ENCODE data around the gene ERMARD. TPM values are rescaled to one million over a fixed set of nuclear protein-coding genes. Genes with fewer than 3 reads are reported as not detected.

ERMARD gene
- total RNA-seq, 2 donors from 2014 or later: 8.6 to 12.2 TPM

GRCh38 chr6:169720207-169720855, 31.1 kb upstream of the ERMARD start:
- Histone ChIP-seq H3K9me3 (no peaks in the 10 kb centered on the region), H3K27ac (no peak overlapping the region), H3K4me1 (peaks cover 18% of the 10 kb centered on the region), H3K27me3 (no peaks in the 10 kb centered on the region), H3K36me3 (replicated peaks in 1 of 2; ENCODE audit: insufficient read depth in 1 of 2, low read depth in 2 of 2) (peaks cover 0 to 5% of the 10 kb centered on the region in 2 donors), H3K4me3 (no peak overlapping the region)
- TF ChIP-seq CTCF (IDR thresholded peaks at IDR 0.05): peak in 1 of 7 experiments; percentile 6
- TF ChIP-seq POLR2A (IDR thresholded peaks at IDR 0.05): no peak
- ATAC-seq (no peak), DNase-seq (no peak)
- 83 to 91% methylated on average over 3 of the region's 3 CpGs for WGBS, 2 donors
- intact Hi-C loops (cut with DNase I): no loop called here

GRCh38 chr6:169722362-169723199, 28.8 kb upstream of the ERMARD start:
- peak; percentile 35 for ATAC-seq
- H3K4me3 ChIP-seq: peak overlapping the region; percentile 6 to 30
- peak; percentile 37 to 53 (median 49) for DNase-seq
- no peaks in the 10 kb centered on the region for H3K36me3 ChIP-seq (replicated peaks in 1 of 2; ENCODE audit: insufficient read depth in 1 of 2, low read depth in 2 of 2)
- H3K4me1 ChIP-seq: peaks cover 18% of the 10 kb centered on the region
- WGBS, 2 donors: 2% methylated on average over 19 to 22 of the region's 22 CpGs
- H3K27me3 ChIP-seq: no peaks in the 10 kb centered on the region
- intact Hi-C loops (cut with DNase I): no loop called here
- H3K9me3 ChIP-seq: no peaks in the 10 kb centered on the region
- TF ChIP-seq CTCF (IDR thresholded peaks at IDR 0.05) (no peak), POLR2A (IDR thresholded peaks at IDR 0.05) (peak in 2 of 3 donors; percentile 55)
- peak overlapping the region; percentile 75 to 96 (median 88) for H3K27ac ChIP-seq

- no peaks in the 10 kb centered on the region for H3K36me3 ChIP-seq (replicated peaks in 1 of 2; ENCODE audit: insufficient read depth in 1 of 2, low read depth in 2 of 2)
- intact Hi-C loops (cut with DNase I): no loop called here
- peak; percentile 52 for ATAC-seq
- TF ChIP-seq CTCF (IDR thresholded peaks at IDR 0.05) (peak in 1 of 7 experiments; percentile 5), POLR2A (IDR thresholded peaks at IDR 0.05) (peak in 2 of 3 donors; percentile 43 to 53)
- no peaks in the 10 kb centered on the region for H3K9me3 ChIP-seq
- peak overlapping the region; percentile 6 to 30 for H3K4me3 ChIP-seq
- no peaks in the 10 kb centered on the region for H3K27me3 ChIP-seq
- peaks cover 18% of the 10 kb centered on the region for H3K4me1 ChIP-seq
- H3K27ac ChIP-seq: peak overlapping the region; percentile 75 to 96 (median 88)
- WGBS, 2 donors: 0 to 1% methylated on average over 25 to 70 of the region's 70 CpGs
- DNase-seq: peak; percentile 80 to 89 (median 82)
Measured at GRCh38 chr6:169723200-169723909, 28.1 kb upstream of the ERMARD start.

- Histone ChIP-seq H3K27ac (peak overlapping the region; percentile 91 to 95 (median 93)), H3K27me3 (no peaks in the 10 kb centered on the region), H3K4me3 (no peak overlapping the region), H3K9me3 (no peaks in the 10 kb centered on the region), H3K4me1 (peaks cover 18% of the 10 kb centered on the region), H3K36me3 (replicated peaks in 1 of 2; ENCODE audit: insufficient read depth in 1 of 2, low read depth in 2 of 2) (no peaks in the 10 kb centered on the region)
- no peak for TF ChIP-seq CTCF (IDR thresholded peaks at IDR 0.05)
- TF ChIP-seq POLR2A (IDR thresholded peaks at IDR 0.05): no peak
- ATAC-seq (peak; percentile 56), DNase-seq (peak in 3 of 4 donors; percentile 25 to 56 (median 32))
- intact Hi-C loops (cut with DNase I): no loop called here
- WGBS, 2 donors: 0 to 1% methylated on average over 3 to 14 of the region's 89 CpGs
Measured at GRCh38 chr6:169723991-169724493, 27.4 kb upstream of the ERMARD start.
